Motor neuron (in vitro differentiated cells): ENCODE measurements around the gene EPS8. TPM values are rescaled to one million over a fixed set of nuclear protein-coding genes. Genes with fewer than 3 reads are reported as not detected.
A peak's percentile ranks its signal among the peaks of the same experiment; 100 is the strongest.

ENCODE experiments used
- ATAC-seq, 8 experiments: fragments of 200-7000 bp; cut with Tn5 transposase; replicated peaks in 6 of 8; 2 replicates each; pipeline ENCODE4 v1.8.0; 2021; ENCODE audit warnings: mild to moderate bottlenecking in 8 of 8, moderate library complexity in 8 of 8
- H3K27ac ChIP-seq, 2 donors: fragments of 250-450 bp; sonication (Bioruptor Pico); 2 replicates each; pipeline ENCODE4 v1.9.0; 2021; ENCODE audit warnings: antibody characterized with exemption in 2 of 2, mild to moderate bottlenecking in 2 of 2, moderate library complexity in 1 of 2
- H3K4me1 ChIP-seq, 2 donors: fragments of 250-450 bp; sonication (Bioruptor Pico); replicated peaks in 1 of 2; 2 replicates each; pipeline ENCODE4 v1.6.1; 2021; ENCODE audit warnings: antibody characterized with exemption in 2 of 2, mild to moderate bottlenecking in 2 of 2, moderate library complexity in 1 of 2
- H3K4me3 ChIP-seq, 5 donors: fragments of 250-450 bp; sonication (Bioruptor Pico); 2 replicates each; pipeline ENCODE4 v1.9.0; 2021; ENCODE audit warnings: antibody characterized with exemption in 5 of 5, mild to moderate bottlenecking in 5 of 5, moderate library complexity in 4 of 5
- WGBS, 10 experiments: fragments of 450-650 bp; shearing (Covaris generic); methylation state at CpG; one replicate each; pipeline ENCODE4 v1.0.0; 2022; 5-methylcytosine and 5-hydroxymethylcytosine counted together
- in situ Hi-C, 9 experiments: fragments of 400-800 bp; cut with MboI; loops; one replicate each; pipeline ENCODE4 v1.15.0; 2021; ENCODE audit warnings: low sequenced_read_pairs in 9 of 9, low pct_unique_long_range_greater_than_20kb in 2 of 9; ENCODE audit not compliant: unreplicated experiment in 9 of 9
- total RNA-seq, 8 experiments: library from RNA; unstranded; fragments of 300-600 nt; gene quantifications; 2 replicates each; pipeline versions ENCODE4 v1.2.3 to v1.2.4, GENCODE V29; 2022

The EPS8 gene
- total RNA-seq, 8 experiments from 2014 or later = 7.8 to 84.5 (median 16.6) TPM

GRCh38 chr12:15719230-15719629 is 70.0 kb downstream of the EPS8 start:
- Histone ChIP-seq H3K4me3 (no peak overlapping the region), H3K4me1 (peaks cover 4 to 7% of the 10 kb centered on the region in 2 donors), H3K27ac (no peak overlapping the region)
- peak in 4 of 8 experiments; percentile 30 to 53 (median 35) for ATAC-seq
- in situ Hi-C loops = no loop called here
- 0 to 80% (median 56%) methylated on average over 1 to 2 of the region's 2 CpGs; no CpG with 5 or more reads in 2 of the 10 experiments for WGBS, 10 experiments

GRCh38 chr12:15717940-15718567 is 71.1 kb downstream of the EPS8 start:
- ATAC-seq = no peak
- no peak overlapping the region for H3K27ac ChIP-seq
- H3K4me1 ChIP-seq = peaks cover 4 to 7% of the 10 kb centered on the region in 2 donors
- in situ Hi-C loops = no loop called here
- no peak overlapping the region for H3K4me3 ChIP-seq
- WGBS, 10 experiments = 0 to 100% (median 83%) methylated on average over 1 of the region's 1 CpG; no CpG with 5 or more reads in 1 of the 10 experiments

DNA sequence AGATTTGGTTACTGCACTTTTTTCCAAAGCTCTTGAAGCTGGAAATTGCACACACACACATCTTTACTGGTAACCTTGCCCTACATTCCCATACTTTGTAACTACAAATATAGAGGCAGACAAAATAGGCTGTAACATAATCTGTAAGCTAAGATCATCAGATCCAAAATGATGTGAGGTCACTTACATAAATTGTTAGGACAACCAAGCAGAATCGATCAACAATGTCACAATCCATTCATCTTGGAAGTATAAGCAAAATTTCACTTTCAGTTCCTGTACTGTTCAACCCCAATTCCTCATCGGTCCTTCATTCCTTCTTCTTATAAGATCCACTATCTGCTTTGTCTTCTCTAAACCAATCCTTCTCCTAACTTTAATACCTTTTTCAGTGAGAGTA is 72.6 kb downstream of the EPS8 start:
- in situ Hi-C loops = no loop called here
- peak in 1 of 8 experiments; percentile 41 for ATAC-seq
- Histone ChIP-seq H3K27ac (no peak overlapping the region), H3K4me3 (no peak overlapping the region), H3K4me1 (peaks cover 4 to 7% of the 10 kb centered on the region in 2 donors)
- 88 to 100% (median 98%) methylated on average over 2 of the region's 2 CpGs; no CpG with 5 or more reads in 2 of the 10 experiments for WGBS, 10 experiments

- in situ Hi-C loops = no loop called here
- H3K4me3 ChIP-seq = no peak overlapping the region
- peaks cover 5 to 8% of the 10 kb centered on the region in 2 donors for H3K4me1 ChIP-seq
- ATAC-seq = no peak
- H3K27ac ChIP-seq = no peak overlapping the region
- whole genome bisulfite sequencing, 10 experiments = 80 to 100% (median 100%) methylated on average over 1 to 2 of the region's 2 CpGs; no CpG with 5 or more reads in 2 of the 10 experiments
Observed at GRCh38 chr12:15714256-15714655, 74.9 kb downstream of the EPS8 start.

DNA sequence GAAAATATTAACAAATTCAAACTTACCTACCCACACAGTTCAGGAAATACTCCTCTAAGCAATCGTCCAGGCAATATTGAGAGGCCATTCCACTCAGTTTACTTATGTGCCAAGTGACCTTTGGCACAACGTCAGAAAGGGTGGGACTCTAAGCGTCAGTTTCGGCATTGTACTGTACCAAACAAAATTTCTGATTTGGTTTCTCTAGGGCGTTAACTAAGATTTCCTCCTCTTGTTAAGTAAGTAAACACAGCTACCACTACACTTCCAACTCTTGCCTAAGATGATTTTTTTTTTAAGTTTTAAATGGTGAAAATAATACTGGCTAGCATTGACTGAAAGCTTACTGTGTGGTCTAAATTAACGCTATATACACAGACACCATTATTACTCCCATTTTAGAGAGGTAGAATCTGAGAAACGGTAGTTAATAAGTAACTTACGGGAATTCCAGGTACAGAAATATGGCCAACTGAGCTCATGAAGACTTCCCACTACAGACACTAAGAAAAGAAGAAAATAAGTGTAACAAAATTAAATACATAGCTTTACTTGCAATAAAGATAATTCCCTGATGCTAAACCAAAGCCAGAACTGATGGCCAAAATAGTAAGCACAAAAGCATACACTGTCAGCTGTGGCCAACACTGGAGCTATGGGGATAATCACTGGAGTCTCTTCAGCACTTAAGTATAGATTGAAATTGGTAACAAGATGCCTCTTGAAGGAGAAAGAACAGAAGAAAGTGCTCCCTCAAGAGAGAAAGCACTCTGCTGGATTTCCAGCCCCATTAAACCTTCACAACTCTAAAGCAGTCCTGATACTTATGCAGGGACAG is 76.1 kb downstream of the EPS8 start:
- Histone ChIP-seq H3K27ac (no peak overlapping the region), H3K4me3 (no peak overlapping the region), H3K4me1 (peaks cover 10 to 16% of the 10 kb centered on the region in 2 donors)
- ATAC-seq = no peak
- in situ Hi-C loops = no loop called here
- 89 to 100% (median 94%) methylated on average over 1 to 8 of the region's 8 CpGs for WGBS, 10 experiments

- H3K4me3 ChIP-seq = no peak overlapping the region
- H3K27ac ChIP-seq = no peak overlapping the region
- no peak for ATAC-seq
- H3K4me1 ChIP-seq = peaks cover 10 to 16% of the 10 kb centered on the region in 2 donors
- 50 to 100% (median 87%) methylated on average over 1 of the region's 1 CpG; no CpG with 5 or more reads in 2 of the 10 experiments for WGBS, 10 experiments
- in situ Hi-C loops = no loop called here
Observed at GRCh38 chr12:15712160-15712559, 77.0 kb downstream of the EPS8 start.

GRCh38 chr12:15710860-15711510 is 78.2 kb downstream of the EPS8 start:
- no peak overlapping the region for H3K4me3 ChIP-seq
- no peak for ATAC-seq
- H3K4me1 ChIP-seq = peaks cover 10 to 16% of the 10 kb centered on the region in 2 donors
- in situ Hi-C loops = no loop called here
- no peak overlapping the region for H3K27ac ChIP-seq
- WGBS, 10 experiments = 88 to 100% (median 100%) methylated on average over 1 to 4 of the region's 4 CpGs

DNA sequence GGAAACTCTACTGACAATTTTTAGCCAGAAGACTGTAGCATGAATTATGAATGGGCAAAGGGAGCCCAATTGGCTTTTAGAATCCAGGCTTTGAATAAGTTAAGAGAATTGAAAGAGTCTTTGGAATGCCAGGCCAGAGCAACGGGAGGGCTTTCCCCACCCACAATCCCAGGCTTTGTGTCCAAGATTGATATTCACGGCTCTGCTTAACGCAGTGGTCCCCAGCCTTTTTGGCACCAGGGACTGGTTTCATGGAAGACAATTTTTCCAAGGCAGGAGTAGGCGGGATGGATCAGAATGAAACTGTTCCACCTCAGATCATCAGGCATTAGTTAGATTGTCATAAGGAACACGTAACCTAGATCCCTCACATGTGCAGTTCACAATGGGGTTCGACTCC is 79.6 kb downstream of the EPS8 start:
- Histone ChIP-seq H3K27ac (no peak overlapping the region), H3K4me1 (peaks cover 10 to 16% of the 10 kb centered on the region in 2 donors), H3K4me3 (no peak overlapping the region)
- in situ Hi-C loops = no loop called here
- 30 to 89% (median 72%) methylated on average over 1 to 5 of the region's 6 CpGs; no CpG with 5 or more reads in 2 of the 10 experiments for WGBS, 10 experiments
- ATAC-seq = peak in 1 of 8 experiments; percentile 48

GRCh38 chr12:15708396-15709076 is 80.7 kb downstream of the EPS8 start:
- 79 to 100% (median 96%) methylated on average over 1 to 2 of the region's 2 CpGs; no CpG with 5 or more reads in 4 of the 10 experiments for WGBS, 10 experiments
- in situ Hi-C loops = no loop called here

DNA sequence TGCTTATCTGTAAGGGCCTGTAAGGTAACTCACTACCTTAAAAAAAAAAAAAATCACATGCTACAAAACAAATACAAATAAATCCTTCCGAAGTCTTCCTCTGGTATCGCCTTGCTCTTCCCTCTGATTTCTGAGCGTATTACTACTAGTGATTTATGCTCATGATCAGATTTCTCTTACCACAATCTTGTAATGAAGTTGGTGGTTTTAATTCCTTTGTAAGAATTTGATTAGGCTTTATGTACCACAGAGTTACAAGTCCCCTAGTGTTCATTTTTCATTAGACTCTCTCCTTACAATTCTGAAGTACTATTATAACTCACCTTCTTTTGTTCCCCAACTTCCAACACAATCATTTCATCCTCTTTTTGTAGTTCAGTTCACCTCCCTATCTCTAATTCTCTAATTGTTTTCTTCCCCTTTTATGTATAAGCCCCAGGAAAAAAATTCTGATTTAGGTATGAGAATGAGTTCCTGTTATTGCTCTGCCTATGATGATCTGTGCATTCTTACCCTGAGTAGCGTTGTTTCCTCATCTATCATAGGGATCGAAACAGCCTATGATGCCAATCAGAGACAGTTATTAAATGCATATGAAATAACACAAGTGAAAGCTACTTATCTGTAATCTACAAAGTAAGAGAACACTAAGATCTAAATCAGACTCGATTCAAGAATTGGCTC is 81.5 kb downstream of the EPS8 start:
- in situ Hi-C loops = no loop called here
- no peak for ATAC-seq
- WGBS, 10 experiments = 91 to 100% (median 94%) methylated on average over 3 to 6 of the region's 6 CpGs
- Histone ChIP-seq H3K4me1 (peaks cover 10 to 16% of the 10 kb centered on the region in 2 donors), H3K4me3 (no peak overlapping the region), H3K27ac (no peak overlapping the region)

More at GRCh38 chr12:15708396-15709076, 80.7 kb downstream of the EPS8 start:
- peak in 6 of 8 experiments; percentile 60 to 87 (median 72) for ATAC-seq
- H3K4me3 ChIP-seq = no peak overlapping the region
- H3K27ac ChIP-seq = no peak overlapping the region
- H3K4me1 ChIP-seq = peaks cover 10 to 16% of the 10 kb centered on the region in 2 donors

DNA sequence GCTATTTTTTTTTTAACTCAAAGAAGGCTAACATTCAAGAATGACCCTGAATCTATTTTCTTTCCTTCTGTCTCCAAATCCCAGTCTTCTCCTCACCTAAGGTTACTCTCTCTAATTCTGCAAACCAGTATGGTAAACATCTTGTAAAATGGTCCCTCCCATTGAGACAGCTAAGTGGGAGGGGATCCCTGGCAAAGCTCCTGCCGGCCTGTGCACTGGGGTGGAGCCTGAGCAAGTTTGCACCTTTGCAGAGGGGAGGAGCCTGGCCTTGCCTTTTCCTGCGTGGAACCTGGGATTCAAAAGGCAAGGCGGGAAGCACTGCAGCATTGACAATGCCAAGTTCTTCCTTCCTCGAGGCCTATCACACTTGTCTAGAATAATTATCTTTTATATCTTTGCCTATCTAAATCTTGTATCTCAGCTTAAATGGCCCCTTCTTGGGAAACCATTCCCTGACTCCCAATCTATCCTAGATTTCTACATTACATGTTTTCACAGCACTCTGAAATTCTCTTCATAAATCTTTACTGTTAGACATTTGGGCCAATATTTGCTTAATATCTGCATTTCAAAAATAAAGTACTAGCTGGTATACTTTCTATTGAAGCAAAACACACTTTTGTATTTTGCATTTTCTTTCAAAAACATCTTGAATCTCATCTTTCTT is 83.0 kb downstream of the EPS8 start:
- Histone ChIP-seq H3K4me1 (peaks cover 10 to 16% of the 10 kb centered on the region in 2 donors), H3K4me3 (no peak overlapping the region), H3K27ac (no peak overlapping the region)
- 29 to 100% (median 60%) methylated on average over 1 to 3 of the region's 4 CpGs; no CpG with 5 or more reads in 1 of the 10 experiments for WGBS, 10 experiments
- in situ Hi-C loops = no loop called here
- peak in 3 of 8 experiments; percentile 41 to 87 (median 58) for ATAC-seq

GRCh38 chr12:15705606-15706005 is 83.6 kb downstream of the EPS8 start:
- WGBS, 10 experiments = 33 to 100% (median 89%) methylated on average over 2 of the region's 2 CpGs; no CpG with 5 or more reads in 1 of the 10 experiments
- ATAC-seq = no peak
- H3K4me3 ChIP-seq = no peak overlapping the region

More at GRCh38 chr12:15705606-15706005, 83.6 kb downstream of the EPS8 start:
- H3K4me1 ChIP-seq = peaks cover 10 to 16% of the 10 kb centered on the region in 2 donors
- in situ Hi-C loops = no loop called here
- H3K27ac ChIP-seq = no peak overlapping the region
